Measurements from ENCODE around the gene MACROD2. TPM values are rescaled to one million over a fixed set of nuclear protein-coding genes. Genes with fewer than 3 reads are reported as not detected.

Gene MACROD2
- total and polyA plus RNA-seq, 7 donors: 0.20 to 4.8 (median 0.87) TPM

DNA sequence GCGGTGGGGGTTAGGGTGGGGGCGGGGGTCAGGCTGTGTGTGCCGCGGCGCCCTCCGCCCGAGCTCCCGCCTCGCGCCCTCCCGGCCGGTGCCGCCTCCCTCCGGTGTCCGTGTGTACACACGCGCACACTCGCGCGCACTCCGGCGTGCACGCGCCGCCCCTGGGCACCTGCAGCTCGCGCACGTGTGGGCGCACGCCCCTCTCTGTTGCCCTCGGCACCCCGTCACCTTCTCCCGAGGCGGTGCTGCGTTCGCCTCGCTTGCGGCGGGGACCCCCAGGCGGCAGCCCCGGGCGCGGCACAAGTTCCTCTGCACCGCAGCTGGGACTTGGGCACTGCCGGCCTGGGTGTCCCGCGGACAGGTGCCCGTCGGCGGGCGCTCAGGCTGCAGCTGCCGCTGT lies 525 bp downstream of the MACROD2 start:
- WGBS, 3 donors: 1% methylated on average over 32 to 52 of the region's 52 CpGs
- H3K4me3 ChIP-seq: peak overlapping the region; percentile 84
- peak; percentile 32 to 64 for DNase-seq
- TF ChIP-seq, protein P1, sequence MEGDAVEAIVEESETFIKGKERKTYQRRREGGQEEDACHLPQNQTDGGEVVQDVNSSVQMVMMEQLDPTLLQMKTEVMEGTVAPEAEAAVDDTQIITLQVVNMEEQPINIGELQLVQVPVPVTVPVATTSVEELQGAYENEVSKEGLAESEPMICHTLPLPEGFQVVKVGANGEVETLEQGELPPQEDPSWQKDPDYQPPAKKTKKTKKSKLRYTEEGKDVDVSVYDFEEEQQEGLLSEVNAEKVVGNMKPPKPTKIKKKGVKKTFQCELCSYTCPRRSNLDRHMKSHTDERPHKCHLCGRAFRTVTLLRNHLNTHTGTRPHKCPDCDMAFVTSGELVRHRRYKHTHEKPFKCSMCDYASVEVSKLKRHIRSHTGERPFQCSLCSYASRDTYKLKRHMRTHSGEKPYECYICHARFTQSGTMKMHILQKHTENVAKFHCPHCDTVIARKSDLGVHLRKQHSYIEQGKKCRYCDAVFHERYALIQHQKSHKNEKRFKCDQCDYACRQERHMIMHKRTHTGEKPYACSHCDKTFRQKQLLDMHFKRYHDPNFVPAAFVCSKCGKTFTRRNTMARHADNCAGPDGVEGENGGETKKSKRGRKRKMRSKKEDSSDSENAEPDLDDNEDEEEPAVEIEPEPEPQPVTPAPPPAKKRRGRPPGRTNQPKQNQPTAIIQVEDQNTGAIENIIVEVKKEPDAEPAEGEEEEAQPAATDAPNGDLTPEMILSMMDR (IDR thresholded peaks at IDR 0.05): peak; percentile 7
- intact Hi-C loops (cut with DNase I): loop anchor here in 1 of 2 donors (5.0 kb wide), 1 partner anchor 174 kb away; no protein-coding TSS in a partner anchor
- H3K36me3 ChIP-seq (ENCODE audit: insufficient read depth in 1 of 2, low read depth in 1 of 2): no peaks in the 10 kb centered on the region
- H3K27me3 ChIP-seq (ENCODE audit: insufficient read depth in 3 of 3, low read length in 2 of 3): no peaks in the 10 kb centered on the region
- H3K9me3 ChIP-seq: peaks cover 9% of the 10 kb centered on the region
- H3K4me1 ChIP-seq: no peaks in the 10 kb centered on the region
- H3K27ac ChIP-seq: peak overlapping the region; percentile 75
- ATAC-seq: peak; percentile 61 to 76 (median 70)

DNA sequence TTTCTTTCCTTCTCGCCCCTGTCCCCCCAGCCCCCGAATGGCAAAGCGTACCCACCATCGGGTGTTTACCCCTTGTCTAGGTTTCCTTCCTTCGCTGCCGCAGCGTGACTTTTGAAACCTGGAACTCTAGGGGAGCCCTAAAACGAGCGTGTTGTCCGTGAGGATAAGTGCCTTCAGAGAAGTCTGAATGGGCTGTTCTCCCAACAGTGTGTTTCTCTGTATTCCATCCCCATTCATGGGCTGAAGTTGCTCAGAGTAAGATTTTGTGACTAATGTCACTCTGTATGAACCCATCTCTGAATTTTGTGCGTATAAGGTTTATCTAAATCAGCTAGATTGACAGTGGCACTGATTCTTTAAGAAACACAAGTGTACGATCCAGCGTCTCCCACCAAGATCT lies 949 bp downstream of the MACROD2 start:
- WGBS, 3 donors: 8 to 9% (median 8%) methylated on average over 13 of the region's 13 CpGs
- peak overlapping the region; percentile 75 for H3K27ac ChIP-seq
- no peak for ATAC-seq

DNA sequence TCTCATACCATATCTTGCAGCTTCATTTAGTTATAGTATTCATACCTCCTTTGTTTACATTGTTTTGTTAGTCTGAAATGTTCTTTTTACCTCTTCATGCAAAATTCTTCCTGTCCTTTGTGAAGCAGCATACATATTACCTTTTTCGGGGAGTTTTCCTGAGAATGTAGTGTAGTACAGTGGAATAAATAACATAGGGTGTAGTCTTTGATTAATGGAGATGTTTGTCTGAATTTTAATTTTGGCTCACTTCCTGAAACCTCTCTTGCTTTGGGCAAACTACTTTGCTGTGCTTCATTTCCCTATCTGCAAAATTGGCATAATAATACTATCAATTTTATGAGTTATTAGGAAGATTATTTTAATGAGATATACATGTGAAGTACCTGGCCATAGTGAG lies 5.6 kb downstream of the MACROD2 start:
- no peak for ATAC-seq

More for the DNA sequence above, 949 bp downstream of the MACROD2 start:
- intact Hi-C loops (cut with DNase I): loop anchor here in 1 of 2 donors (5.0 kb wide), 1 partner anchor 174 kb away; no protein-coding TSS in a partner anchor
- Histone ChIP-seq H3K4me1 (no peaks in the 10 kb centered on the region), H3K9me3 (peaks cover 9% of the 10 kb centered on the region), H3K36me3 (ENCODE audit: insufficient read depth in 1 of 2, low read depth in 1 of 2) (no peaks in the 10 kb centered on the region), H3K4me3 (peak overlapping the region; percentile 84), H3K27me3 (ENCODE audit: insufficient read depth in 3 of 3, low read length in 2 of 3) (no peaks in the 10 kb centered on the region)
- no peak for DNase-seq
- TF ChIP-seq, protein P1 (IDR thresholded peaks at IDR 0.05): no peak

GRCh38 chr20:14005996-14006395 lies 10.7 kb downstream of the MACROD2 start:
- Histone ChIP-seq H3K36me3 (ENCODE audit: insufficient read depth in 1 of 2, low read depth in 1 of 2) (no peaks in the 10 kb centered on the region), H3K4me1 (no peaks in the 10 kb centered on the region), H3K27me3 (ENCODE audit: insufficient read depth in 3 of 3, low read length in 2 of 3) (no peaks in the 10 kb centered on the region), H3K9me3 (peaks cover 10% of the 10 kb centered on the region), H3K27ac (no peak overlapping the region), H3K4me3 (no peak overlapping the region)
- DNase-seq: no peak
- intact Hi-C loops (cut with DNase I): no loop called here
- TF ChIP-seq, protein P1 (IDR thresholded peaks at IDR 0.05): no peak
- 95 to 96% (median 95%) methylated on average over 4 of the region's 4 CpGs for WGBS, 3 donors
- ATAC-seq: no peak

More for the DNA sequence above, 5.6 kb downstream of the MACROD2 start:
- no peak overlapping the region for H3K27ac ChIP-seq
- WGBS, 3 donors: 90 to 100% (median 93%) methylated on average over 1 of the region's 1 CpG
- TF ChIP-seq, protein P1 (IDR thresholded peaks at IDR 0.05): no peak
- no peaks in the 10 kb centered on the region for H3K36me3 ChIP-seq (ENCODE audit: insufficient read depth in 1 of 2, low read depth in 1 of 2)
- no peaks in the 10 kb centered on the region for H3K4me1 ChIP-seq
- H3K9me3 ChIP-seq: peaks cover 2% of the 10 kb centered on the region
- H3K4me3 ChIP-seq: no peak overlapping the region
- intact Hi-C loops (cut with DNase I): no loop called here
- H3K27me3 ChIP-seq (ENCODE audit: insufficient read depth in 3 of 3, low read length in 2 of 3): no peaks in the 10 kb centered on the region
- no peak for DNase-seq

GRCh38 chr20:14009208-14009607 lies 13.9 kb downstream of the MACROD2 start:
- intact Hi-C loops (cut with DNase I): no loop called here
- DNase-seq (no peak), ATAC-seq (no peak)
- Histone ChIP-seq H3K4me3 (no peak overlapping the region), H3K4me1 (no peaks in the 10 kb centered on the region), H3K36me3 (ENCODE audit: insufficient read depth in 1 of 2, low read depth in 1 of 2) (no peaks in the 10 kb centered on the region), H3K9me3 (peaks cover 10% of the 10 kb centered on the region), H3K27ac (no peak overlapping the region), H3K27me3 (ENCODE audit: insufficient read depth in 3 of 3, low read length in 2 of 3) (no peaks in the 10 kb centered on the region)
- WGBS, 3 donors: 47 to 86% (median 84%) methylated on average over 2 of the region's 2 CpGs
- TF ChIP-seq, protein P1 (IDR thresholded peaks at IDR 0.05): no peak

All from psoas muscle (tissue), 8 donors.